GM19328 (cell line): ENCODE results near the gene SLC12A3.
"Not testable (repeated sequence)": the region's sequence is repeated elsewhere in the genome, so short reads cannot be mapped to it uniquely, and the experiment has no call there.

Experiments
- ATAC-seq: cut with Tn5 transposase; IDR thresholded peaks from one replicate; pipeline ENCODE4 v1.9.1; 2021; ENCODE audit warnings: mild to moderate bottlenecking, moderate library complexity; ENCODE audit not compliant: unreplicated experiment

The SLC12A3 gene

DNA sequence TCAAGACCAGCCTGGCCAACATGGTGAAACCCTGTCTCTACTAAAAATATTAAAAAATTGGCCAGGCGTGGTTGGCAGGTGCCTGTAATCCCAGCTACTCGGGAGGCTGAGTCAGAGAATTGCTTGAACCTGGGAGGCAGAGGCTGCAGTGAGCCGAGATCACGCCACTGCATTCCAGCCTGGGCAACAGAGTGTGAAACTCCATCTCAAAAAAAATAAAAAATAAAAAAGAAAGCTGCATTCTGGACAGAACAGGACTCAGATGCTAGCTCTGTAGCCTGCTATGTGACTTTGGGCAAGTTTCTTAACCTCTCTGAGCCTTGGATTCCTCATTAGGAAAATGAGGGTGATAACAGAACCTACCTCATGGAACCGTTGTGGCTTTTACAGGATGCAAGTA is 3.8 kb downstream of the SLC12A3 start:
- ATAC-seq, result not testable (repeated sequence)

DNA sequence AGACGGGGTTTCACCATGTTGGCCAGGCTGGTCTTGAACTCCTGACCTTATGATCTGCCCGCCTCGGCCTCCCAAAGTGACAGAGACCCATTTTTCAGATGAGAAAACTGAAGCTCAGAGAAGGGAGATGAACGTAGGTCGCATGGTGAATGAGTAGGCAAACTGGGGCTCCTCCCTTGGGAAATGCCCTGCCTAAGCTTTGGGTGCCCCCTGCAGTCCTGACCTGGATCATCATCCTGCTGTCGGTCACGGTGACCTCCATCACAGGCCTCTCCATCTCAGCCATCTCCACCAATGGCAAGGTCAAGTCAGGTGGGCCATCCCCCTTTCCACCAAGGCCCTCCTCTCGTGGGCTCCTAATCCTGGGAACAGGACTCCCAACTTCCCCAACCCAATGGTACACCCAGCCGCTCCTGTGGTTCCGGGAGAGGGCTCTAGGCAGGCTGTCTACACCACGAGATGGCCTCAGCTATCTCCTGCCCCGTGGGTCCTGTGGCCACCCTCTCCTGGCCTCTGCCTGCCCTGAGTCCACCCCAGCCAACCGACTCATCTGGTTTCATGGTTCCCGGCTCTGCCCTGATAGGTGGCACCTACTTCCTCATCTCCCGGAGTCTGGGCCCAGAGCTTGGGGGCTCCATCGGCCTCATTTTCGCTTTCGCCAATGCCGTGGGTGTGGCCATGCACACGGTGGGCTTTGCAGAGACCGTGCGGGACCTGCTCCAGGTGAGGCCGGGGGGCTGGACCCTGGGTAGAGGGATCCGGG is 4.7 kb downstream of the SLC12A3 start:
- ATAC-seq, result no peak

DNA sequence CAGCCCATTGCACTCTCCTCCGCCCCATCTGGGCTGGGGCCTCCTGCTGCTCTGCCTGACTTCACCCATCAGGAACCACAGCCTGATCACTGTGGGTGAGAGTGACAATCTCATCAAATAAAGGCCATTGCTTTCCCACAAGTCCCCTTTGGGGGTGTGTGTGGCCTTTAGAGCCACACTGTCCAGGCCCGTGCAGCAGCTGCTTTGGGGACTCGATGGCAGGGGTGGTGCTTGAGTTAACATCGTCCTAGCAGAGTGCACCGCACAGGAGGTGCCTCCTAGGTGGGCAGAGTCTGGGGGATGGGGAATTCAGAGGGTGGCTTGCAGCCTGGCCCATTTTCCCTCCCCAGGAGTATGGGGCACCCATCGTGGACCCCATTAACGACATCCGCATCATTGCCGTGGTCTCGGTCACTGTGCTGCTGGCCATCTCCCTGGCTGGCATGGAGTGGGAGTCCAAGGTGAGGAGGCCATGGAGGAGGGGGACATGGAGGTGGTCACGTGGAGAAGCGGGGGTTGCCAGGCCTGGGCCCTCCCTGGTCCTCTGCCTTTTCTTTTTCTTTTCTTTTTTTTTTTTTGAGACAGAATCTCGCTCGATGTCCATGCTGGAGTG is 5.4 kb downstream of the SLC12A3 start:
- no peak for ATAC-seq

DNA sequence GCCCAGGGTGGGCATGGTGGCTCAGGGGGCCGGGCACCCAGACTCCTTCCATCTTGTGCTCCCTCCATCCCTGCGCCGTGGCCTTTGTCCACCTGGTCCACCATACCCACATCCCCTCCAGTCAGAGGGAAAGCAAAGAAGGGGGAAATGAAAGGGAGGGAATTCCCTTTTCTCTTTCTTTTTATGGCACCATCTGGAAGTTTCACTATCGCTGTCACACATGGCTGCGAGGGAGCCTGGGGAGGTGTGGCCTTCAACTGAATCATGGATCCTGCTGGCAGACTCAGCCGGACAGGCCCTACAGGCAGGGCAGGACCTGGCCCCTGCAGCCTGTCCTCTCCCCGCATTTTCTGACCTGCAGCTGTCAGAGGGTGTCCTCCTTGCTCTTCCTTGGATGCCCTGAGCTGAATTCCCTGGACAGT is 6.2 kb downstream of the SLC12A3 start:
- no peak for ATAC-seq

DNA sequence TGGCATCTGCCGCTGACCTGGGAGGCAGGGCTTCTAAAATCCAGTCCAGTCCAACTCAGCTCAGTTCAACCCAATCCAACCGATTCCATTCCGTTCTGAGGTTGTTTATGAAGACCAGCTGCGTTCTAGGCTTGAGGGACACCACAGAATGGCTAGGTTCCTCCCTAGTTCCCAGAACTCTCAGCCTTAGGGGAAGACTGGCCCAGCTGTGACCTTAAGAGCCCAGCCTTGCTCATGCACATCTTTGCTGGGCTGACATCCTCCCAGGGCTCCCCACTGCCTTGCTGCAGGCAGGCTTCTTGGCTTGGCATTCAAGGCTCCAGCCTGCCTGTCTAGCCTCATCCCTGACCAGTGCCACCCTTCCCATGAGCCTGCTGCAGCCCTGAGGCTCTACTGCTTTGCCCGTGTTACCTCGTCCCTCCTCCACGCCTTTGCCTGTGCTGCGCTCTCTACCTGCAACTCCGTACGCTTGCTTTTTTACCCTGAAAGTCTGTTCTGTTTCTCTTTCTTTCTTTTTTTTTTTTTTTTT is 7.9 kb downstream of the SLC12A3 start:
- no peak for ATAC-seq

DNA sequence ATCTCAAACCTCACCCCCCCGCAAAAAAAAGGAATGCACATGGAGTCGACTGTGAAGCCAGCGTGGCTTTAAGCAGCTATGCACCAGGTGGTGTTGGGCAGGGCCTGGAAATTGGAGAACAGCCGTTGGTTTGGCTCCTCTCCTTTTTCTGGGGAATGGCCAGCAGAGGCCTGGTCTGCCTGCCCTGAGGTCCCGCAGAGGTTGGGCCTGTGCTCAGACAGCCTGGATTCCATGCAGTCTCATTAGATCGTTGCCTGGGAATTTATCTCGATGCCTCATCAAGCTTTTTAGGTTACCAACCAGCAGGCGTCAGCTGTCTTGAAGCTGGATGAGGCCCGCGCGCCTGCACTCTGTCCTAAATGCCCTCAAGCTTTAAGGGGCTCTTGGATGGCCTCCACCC is 9.8 kb downstream of the SLC12A3 start:
- no peak for ATAC-seq

DNA sequence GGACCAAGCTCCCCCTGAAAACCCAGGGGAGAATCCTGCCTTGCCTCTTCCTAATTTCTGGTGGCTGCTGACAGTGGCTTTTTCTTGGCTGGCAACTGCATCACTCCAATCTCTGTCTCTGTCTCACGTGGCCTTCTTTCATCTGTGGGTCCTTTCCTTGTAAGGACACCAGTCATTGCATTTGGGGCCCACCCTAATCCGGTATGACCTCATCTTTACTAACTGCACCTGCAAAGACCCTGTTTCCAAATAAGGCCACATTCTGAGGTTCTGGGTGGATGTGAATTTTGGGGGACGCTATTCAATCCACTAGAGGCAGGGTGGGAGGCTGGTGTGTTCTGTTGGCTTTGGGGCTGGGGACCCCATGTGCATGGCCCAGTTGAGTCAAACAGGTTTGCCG is 11.0 kb downstream of the SLC12A3 start:
- ATAC-seq, result no peak

DNA sequence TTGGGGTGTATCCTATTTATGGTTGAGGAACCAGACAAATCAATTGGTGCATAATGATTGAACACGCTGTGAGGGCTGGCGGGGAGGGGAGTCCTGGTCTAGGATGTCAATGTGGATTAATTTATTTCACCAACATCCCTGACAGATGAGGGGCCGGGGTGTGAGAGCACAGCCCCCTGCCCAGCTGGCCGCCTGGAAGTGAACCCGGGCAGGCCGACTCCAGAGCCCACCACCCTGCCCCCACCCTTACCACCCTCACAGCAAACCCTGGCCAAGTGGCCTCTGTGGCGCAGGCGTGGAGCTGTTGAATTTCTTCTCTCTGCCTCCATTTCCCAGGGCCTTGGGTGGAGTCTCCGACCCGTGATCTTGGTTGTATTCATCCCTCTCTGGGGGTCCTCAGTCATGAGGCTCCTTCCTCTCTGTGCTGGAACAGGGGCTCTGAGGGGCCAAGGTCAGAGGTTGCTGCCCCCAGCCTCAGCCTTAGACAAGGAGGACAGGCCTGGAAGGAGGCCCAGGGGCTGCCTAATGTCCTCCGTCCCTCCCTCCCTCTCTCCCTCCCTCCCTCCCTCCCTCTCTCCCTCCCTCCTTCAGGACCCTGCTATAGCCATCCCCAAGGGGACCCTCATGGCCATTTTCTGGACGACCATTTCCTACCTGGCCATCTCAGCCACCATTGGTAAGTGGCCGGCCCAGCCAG is 12.6 kb downstream of the SLC12A3 start:
- ATAC-seq, result no peak

DNA sequence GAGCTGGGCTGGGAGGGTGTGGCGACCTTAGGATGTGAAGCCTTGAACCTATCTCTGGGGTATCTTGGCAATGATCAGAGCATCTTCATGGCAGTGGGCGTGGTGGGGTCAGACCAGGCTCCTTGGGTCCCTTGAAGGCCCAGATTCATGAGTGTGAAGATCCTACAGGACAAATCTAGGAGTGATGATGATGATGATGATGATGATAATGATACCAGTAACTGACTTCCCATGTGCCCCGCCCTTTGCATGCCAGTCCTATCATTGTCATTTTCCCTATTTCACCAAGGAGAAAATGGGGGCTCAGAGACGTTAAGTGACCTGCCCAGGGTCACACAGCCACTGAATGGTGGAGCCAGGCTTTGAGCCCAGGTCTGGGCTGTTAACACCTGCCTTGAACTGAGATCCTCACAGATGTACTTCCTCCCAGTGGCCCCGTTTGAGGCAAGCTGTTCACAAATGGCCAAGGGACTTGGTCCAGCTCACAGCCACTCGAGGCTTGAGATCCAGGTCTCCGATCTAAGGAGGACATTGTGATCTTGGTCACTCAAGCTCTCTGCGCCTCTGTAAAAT is 13.4 kb downstream of the SLC12A3 start:
- ATAC-seq, result no peak

DNA sequence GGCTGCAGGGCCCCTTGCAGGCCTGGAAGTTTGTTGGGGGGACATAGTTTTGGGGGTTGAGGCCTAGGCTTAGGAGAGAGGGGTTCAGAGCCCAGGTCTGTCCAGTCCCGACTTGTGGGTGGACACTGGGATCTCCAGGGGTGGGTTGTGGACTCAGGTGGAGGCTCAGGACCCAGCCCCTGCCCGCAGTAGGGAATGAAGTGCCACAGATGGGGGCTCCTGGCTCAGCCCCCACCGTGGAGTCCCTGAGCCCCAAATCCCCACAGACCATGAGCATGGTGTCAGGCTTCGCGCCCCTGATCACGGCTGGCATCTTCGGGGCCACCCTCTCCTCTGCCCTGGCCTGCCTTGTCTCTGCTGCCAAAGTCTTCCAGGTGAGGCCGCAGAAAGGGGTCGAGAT is 14.3 kb downstream of the SLC12A3 start:
- no peak for ATAC-seq

DNA sequence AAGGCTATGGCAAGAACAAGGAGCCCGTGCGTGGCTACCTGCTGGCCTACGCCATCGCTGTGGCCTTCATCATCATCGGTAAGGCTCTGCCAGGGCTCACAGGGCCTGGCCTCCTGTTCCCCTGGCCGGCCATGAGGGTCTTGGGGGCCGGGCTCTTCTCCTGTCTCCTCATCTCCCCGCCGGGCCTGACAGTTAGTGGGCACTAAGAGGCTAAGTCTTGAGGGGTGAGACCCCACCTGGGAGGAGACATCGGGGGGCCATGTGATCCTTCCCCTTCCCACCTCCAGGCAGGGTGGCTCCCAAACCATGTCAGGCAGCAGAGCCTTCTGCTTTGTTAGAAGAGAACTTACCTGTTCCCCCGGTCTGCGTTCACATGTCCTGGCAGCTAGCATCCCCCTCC is 15.2 kb downstream of the SLC12A3 start:
- ATAC-seq, result no peak

DNA sequence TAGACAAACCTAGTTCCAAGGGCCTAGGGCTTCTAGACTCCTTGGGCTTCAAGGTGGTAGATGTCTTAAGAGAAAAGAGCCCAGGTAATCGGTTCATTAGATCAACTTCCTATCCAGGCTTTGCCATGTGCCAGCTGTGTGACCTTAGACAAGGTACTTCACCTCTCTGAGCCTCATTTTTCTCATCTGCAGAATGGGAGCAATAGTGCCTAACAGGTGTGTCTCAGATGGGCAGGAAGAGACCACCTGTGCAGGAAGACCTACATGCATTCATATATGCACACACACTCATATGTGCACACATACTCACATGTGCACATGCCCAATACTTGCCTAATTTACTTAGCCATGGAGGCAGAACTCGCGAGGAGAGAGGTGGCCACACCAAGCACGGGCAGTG is 15.7 kb downstream of the SLC12A3 start:
- ATAC-seq, result no peak

DNA sequence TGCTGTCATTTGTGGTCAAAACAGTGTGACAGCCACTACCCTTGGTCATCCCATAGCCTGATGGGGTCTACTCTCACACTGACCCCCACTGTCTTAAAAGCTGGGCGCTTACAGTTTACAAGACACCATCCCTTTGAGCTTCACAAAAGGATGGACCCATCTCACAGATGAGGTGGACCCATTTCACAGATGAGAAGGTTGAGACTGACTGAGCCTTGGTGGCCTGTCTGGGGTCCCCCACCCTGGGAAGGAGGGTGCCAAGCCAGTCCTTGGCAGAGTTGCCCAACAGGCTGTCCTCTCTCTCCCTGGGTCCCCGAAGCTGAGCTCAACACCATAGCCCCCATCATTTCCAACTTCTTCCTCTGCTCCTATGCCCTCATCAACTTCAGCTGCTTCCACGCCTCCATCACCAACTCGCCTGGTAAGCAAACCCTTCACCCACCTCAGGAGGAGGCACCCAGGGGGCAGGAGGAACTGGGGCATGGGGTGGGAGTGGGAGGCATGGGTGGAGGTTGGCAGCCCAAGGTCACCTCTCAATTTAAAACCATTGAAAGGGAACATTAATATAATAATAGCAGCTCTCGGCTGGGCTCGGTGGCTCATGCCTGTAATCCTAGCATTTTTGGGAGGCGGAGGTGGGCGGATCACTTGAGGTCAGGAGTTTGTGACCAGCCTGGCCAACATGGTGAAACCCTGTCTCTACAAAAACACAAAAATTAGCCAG is 17.2 kb downstream of the SLC12A3 start:
- no peak for ATAC-seq

DNA sequence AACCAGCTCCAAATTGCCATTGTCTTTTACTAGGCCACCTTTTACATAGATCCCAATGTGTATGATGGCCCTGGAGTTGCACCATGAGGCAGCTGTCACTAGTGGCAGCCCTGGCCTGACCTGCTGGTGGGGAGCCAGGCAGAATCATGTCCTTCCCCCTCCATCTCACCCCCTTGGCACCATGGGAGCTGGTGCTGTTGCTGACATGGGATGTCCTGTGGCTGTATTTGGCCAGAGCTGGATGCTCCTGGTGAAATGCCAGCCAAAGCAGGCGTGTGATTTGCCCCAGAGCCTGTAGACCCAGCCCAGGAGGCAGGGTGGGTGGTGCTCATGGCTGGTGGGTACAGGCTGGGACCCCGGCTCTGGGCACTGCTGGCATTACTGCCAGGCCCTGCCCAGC is 18.6 kb downstream of the SLC12A3 start:
- no peak for ATAC-seq

DNA sequence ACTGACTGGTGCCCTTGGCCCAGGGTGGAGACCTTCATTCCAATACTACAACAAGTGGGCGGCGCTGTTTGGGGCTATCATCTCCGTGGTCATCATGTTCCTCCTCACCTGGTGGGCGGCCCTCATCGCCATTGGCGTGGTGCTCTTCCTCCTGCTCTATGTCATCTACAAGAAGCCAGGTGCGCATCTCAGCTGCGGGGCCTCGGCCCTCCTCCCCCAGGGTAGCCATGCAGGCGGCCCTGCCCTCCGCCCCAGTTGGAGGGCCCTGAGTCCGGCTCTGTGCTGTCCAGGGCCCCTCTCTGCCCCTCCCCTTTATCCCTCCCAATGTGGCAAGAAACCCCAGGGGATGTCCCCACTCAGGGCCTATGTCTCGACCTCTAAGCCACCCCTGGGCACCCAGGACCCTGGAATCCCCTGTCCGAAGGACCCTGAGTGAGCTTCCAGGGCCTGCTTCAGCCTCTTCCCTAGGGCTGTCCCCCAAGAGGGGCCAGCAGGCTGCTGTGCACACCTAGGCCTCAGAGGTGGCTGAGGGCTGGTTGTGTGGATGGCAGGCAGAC is 19.1 kb downstream of the SLC12A3 start:
- ATAC-seq, result no peak

DNA sequence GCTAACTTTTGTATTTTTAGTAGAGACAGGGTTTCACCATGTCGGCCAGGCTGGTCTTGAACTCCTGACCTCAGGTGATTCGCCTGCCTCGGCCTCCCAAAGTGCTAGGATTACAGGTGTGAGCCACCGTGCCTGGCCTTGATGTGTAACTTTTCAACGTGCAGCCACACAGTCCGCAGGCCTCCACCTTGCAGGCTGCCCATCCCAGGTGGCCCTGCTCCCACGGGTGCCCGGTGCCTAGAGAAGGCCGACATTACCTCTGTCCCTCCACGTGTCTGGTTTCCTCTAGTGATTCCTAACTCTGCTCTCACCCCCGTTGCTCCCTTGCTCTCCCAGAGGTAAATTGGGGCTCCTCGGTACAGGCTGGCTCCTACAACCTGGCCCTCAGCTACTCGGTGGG is 19.9 kb downstream of the SLC12A3 start:
- ATAC-seq, result not testable (repeated sequence)

DNA sequence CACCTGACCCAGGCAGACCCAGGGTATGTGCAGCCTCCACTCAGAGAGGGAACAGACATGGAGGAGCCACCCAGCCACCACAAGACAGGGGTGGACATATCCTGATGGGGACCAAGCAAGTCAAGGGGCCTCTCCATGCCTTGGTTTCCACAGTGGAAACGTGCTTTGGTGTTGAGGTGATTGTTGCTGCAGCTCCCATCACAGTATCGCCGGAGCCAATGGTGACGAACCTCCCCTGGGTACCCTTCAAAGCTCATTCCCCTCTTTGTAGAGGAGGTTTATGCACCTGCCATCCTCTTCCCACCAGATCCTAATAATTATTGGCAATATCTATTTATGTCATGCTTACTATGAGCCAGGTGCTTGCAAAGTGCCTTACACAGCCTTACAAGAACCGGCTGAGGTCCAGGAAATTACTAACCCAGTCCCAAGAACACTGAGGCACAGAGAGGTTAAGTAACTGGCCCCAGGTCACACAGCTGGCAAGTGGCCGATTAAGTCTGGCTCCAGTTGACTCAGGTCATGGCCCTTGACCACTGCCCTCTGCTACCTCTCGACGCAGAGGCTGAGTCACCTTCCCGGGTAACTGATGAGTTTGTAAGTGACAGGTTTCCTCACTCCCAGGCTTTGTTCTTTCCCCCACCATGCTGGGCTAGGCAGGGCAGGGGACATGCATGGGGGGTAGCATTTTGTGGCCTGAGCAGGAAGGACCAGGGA is 20.6 kb downstream of the SLC12A3 start:
- ATAC-seq, result no peak

DNA sequence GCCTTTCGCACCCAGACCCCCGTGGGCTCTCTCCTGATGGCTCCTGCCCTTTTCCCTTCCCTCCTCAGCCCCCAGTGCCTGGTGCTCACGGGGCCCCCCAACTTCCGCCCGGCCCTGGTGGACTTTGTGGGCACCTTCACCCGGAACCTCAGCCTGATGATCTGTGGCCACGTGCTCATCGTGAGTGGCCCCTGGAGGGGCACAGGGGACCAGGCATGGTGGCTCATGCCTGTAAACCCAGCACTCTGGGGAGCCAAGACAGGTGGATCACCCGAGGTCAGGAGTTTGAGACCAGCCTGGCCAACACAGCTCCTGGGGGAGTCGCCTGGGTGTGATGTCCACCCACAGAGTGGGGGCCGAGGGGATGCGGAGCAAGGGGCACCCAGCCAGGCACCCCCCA is 21.3 kb downstream of the SLC12A3 start:
- ATAC-seq, result no peak

DNA sequence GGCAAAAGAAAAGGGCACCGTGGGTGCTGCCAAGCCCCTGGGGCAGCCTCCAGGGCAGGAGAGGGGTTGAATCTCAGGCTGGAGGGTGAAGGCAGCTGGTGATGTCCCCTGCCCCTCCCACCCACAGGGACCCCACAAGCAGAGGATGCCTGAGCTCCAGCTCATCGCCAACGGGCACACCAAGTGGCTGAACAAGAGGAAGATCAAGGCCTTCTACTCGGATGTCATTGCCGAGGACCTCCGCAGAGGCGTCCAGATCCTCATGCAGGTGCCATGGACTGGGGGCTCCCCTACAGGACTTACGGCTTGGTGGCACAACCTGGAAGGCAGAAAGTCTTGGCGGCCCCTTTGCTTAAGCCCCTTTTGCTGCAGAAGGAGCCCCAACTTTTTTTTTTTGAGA is 21.8 kb downstream of the SLC12A3 start:
- ATAC-seq, result no peak

DNA sequence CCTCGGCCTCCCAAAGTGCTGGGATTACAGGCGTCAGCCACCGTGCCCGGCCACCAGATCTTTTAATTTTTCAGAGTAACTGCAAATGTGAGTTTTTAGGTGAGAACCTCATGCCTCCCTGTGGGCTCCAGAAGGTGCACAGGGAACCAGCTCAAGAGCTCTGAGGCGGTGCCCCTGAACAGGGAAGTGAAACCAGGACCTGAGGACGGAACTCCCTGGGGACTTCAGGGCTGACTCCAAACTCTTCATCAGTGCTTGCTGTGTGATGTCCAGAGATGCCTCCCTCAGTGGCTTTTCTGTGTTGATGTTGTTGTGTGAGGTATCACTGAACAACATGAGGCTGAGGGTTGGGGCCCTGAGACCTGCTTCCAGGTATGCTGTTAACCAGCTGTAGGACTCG is 23.8 kb downstream of the SLC12A3 start:
- ATAC-seq, result peak; percentile 67
